Heart right ventricle (tissue), 16 donors: ENCODE data around the gene CELA2B. TPM values are rescaled to one million over a fixed set of nuclear protein-coding genes. Genes with fewer than 3 reads are reported as not detected.

Experiments used
- ATAC-seq, 8 donors: fragments of 200-7000 bp; cut with Tn5 transposase; one replicate each; pipeline ENCODE4 v1.9.1; 2020; ENCODE audit warnings: mild to moderate bottlenecking in 8 of 8, moderate library complexity in 8 of 8, moderate number of reproducible peaks in 1 of 8
- DNase-seq, 2 donors: peaks; one replicate each; pipeline ENCODE4 v3.0.0-alpha.2; 2020
- H3K27ac ChIP-seq, 10 donors: fragments of 200-600 bp; sonication (generic) in 2 of 10; one replicate each; pipeline versions ENCODE4 v1.5.0 to v1.8.0; 2020 to 2022; ENCODE audit warnings: mild to moderate bottlenecking in 3 of 10
- H3K27me3 ChIP-seq, 7 donors: fragments of 200-600 bp; one replicate each; pipeline ENCODE4 v1.8.0; 2021 to 2022; ENCODE audit warnings: mild to moderate bottlenecking in 2 of 7
- H3K36me3 ChIP-seq, 9 donors: fragments of 200-600 bp; sonication (generic) in 1 of 9; one replicate each; pipeline versions ENCODE4 v1.5.0 to v1.8.0; 2020 to 2022; ENCODE audit warnings: mild to moderate bottlenecking in 2 of 9
- H3K4me1 ChIP-seq, 9 donors: fragments of 200-600 bp; sonication (generic) in 1 of 9; one replicate each; pipeline versions ENCODE4 v1.5.0 to v1.8.0; 2020 to 2022; ENCODE audit warnings: mild to moderate bottlenecking in 4 of 9
- H3K4me3 ChIP-seq, 10 donors: fragments of 200-600 bp; sonication (generic) in 2 of 10; one replicate each; pipeline versions ENCODE4 v1.5.0 to v1.8.0; 2020 to 2022; ENCODE audit warnings: mild to moderate bottlenecking in 7 of 10, moderate library complexity in 2 of 10
- H3K9me3 ChIP-seq, 11 donors: fragments of 200-600 bp in 10 of 11; sonication (generic) in 2 of 11; one replicate each; pipeline versions ENCODE4 v1.5.0 to v1.8.0; 2013 to 2022; ENCODE audit warnings: mild to moderate bottlenecking in 2 of 11, control low read depth in 1 of 11, moderate library complexity in 1 of 11
- CTCF ChIP-seq, 9 donors: fragments of 200-600 bp; sonication (generic) in 2 of 9; IDR thresholded peaks; one replicate each; pipeline versions ENCODE4 v1.5.0 to v1.8.0; 2021 to 2022; ENCODE audit warnings: antibody characterized with exemption in 9 of 9, mild to moderate bottlenecking in 5 of 9, moderate library complexity in 1 of 9
- WGBS, 2 donors: extraction: QIAGEN DNeasy Blood & Tissue Kit; methylation state at CpG; one replicate each; pipeline ENCODE4 v1.1.7; 2013; ENCODE audit warnings: inconsistent platforms in 1 of 2; 5-methylcytosine and 5-hydroxymethylcytosine counted together
- intact Hi-C, 10 donors: fragments of 100-400 bp; cut with DNase I; formaldehyde crosslinking; loops; one replicate each; pipeline versions ENCODE4 v1.11.1 to v1.14.2; 2022
- polyA plus RNA-seq, 2 donors: library from polyadenylated mRNA; stranded (reverse); fragments of 200-250 nt; gene quantifications; one replicate each; pipeline ENCODE4 v1.2.3, GENCODE V29; 2013
- total RNA-seq, 10 donors: library from RNA; stranded (reverse); fragmentation: NEBNext Ultra II Directional in 3 of 10; extraction: Animal tissue kit (Norgen Biotek cat#: 25700) in 3 of 10; gene quantifications; one replicate each; pipeline versions ENCODE4 v1.2.1 to v1.2.4, GENCODE V29; 2021 to 2023
- donor health status: Arrhythmogenic right ventricular cardiomyopathy.
- donor health status: ischemic (EF 13 %, LVEDD 7.1; RV severe dilation, severe dysfunction).
- donor health status: healthy with polysubstance abuse.
- donor health status: DM: no; HTN: yes; CAD: no.
- donor health status: DM: no; HTN: no; CAD: no.
- donor health status: ischemic (EF 25% LVEDD 6.9; RV normal size, moderate dysfunction).
- donor health status: ischemic (EF 25% LVEDD 5.7; RV mildly dilated, moderate dysfunction).
- donor health status: healthy.
- donor health status: DM: yes; HTN: yes; CAD: no.
- donor health status: Ischemic cardiomyopathy.
- donor health status: ischemic (EF 35%, LVEDD 5.7; RV mildly dilated, moderate dysfunction).
- donor health status: nonischemic (EF 11% LVEDD 7.7; RV severe dilation, severe dysfunction).
- donor health status: DM: yes; HTN: yes; CAD: no.
- donor health status: PGD.
- donor health status: ischemic (EF 29% LVEDD 5.4; RV normal size, mild dysfunction).
- donor health status: nonischemic (EF 23%, LVEDD 6.1; RV moderate dilation, normal function).

CELA2B gene
- total and polyA plus RNA-seq, 12 donors, result not detected

- DNase-seq (no peak), ATAC-seq (no peak)
- H3K4me3 ChIP-seq, result no peak overlapping the region
- no peaks in the 10 kb centered on the region for H3K4me1 ChIP-seq
- 92 to 93% methylated on average over 6 of the region's 6 CpGs for WGBS, 2 donors
- peaks cover 0 to 10% (median 0%) of the 10 kb centered on the region in 11 donors for H3K9me3 ChIP-seq
- intact Hi-C loops, result no loop called here
- H3K36me3 ChIP-seq, result no peaks in the 10 kb centered on the region
- TF ChIP-seq CTCF (IDR thresholded peaks at IDR 0.05), result no peak
- peaks cover 0 to 17% (median 8%) of the 10 kb centered on the region in 7 donors for H3K27me3 ChIP-seq
- no peak overlapping the region for H3K27ac ChIP-seq
These were observed 24.7 kb upstream of the CELA2B start for GRCh38 chr1:15451014-15451722.

GRCh38 chr1:15452216-15452615, 23.7 kb upstream of the CELA2B start:
- H3K36me3 ChIP-seq, result no peaks in the 10 kb centered on the region
- intact Hi-C loops, result no loop called here
- DNase-seq (no peak), ATAC-seq (no peak)
- no peaks in the 10 kb centered on the region for H3K4me1 ChIP-seq
- H3K27me3 ChIP-seq, result peaks cover 0 to 17% (median 5%) of the 10 kb centered on the region in 7 donors
- TF ChIP-seq CTCF (IDR thresholded peaks at IDR 0.05), result no peak
- peaks cover 0 to 10% (median 0%) of the 10 kb centered on the region in 11 donors for H3K9me3 ChIP-seq
- no peak overlapping the region for H3K4me3 ChIP-seq
- no peak overlapping the region for H3K27ac ChIP-seq
- 94 to 96% methylated on average over 1 of the region's 1 CpG for WGBS, 2 donors

GRCh38 chr1:15452866-15453571, 22.9 kb upstream of the CELA2B start:
- no peak for DNase-seq
- TF ChIP-seq CTCF (IDR thresholded peaks at IDR 0.05), result no peak
- H3K27ac ChIP-seq, result no peak overlapping the region

GRCh38 chr1:15453734-15454133, 22.2 kb upstream of the CELA2B start:
- Histone ChIP-seq H3K4me1 (no peaks in the 10 kb centered on the region), H3K4me3 (no peak overlapping the region), H3K36me3 (no peaks in the 10 kb centered on the region), H3K9me3 (peaks cover 0 to 10% (median 0%) of the 10 kb centered on the region in 11 donors), H3K27ac (no peak overlapping the region), H3K27me3 (peaks cover 0 to 2% (median 0%) of the 10 kb centered on the region in 7 donors)
- no peak for TF ChIP-seq CTCF (IDR thresholded peaks at IDR 0.05)
- ATAC-seq (no peak), DNase-seq (no peak)
- WGBS, 2 donors, result 79 to 84% methylated on average over 11 of the region's 11 CpGs
- intact Hi-C loops, result no loop called here

More at GRCh38 chr1:15452866-15453571, 22.9 kb upstream of the CELA2B start:
- Histone ChIP-seq H3K36me3 (no peaks in the 10 kb centered on the region), H3K27me3 (peaks cover 0 to 9% (median 0%) of the 10 kb centered on the region in 7 donors), H3K4me1 (no peaks in the 10 kb centered on the region), H3K9me3 (peaks cover 0 to 10% (median 0%) of the 10 kb centered on the region in 11 donors), H3K4me3 (no peak overlapping the region)
- intact Hi-C loops, result no loop called here
- no peak for ATAC-seq
- WGBS, 2 donors, result 82 to 83% methylated on average over 10 of the region's 10 CpGs
